Measurements from ENCODE around the gene BIRC3. TPM values are rescaled to one million over a fixed set of nuclear protein-coding genes. Genes with fewer than 3 reads are reported as not detected.

Gene BIRC3
- total RNA-seq, 1 donor, result 8.2 TPM

DNA sequence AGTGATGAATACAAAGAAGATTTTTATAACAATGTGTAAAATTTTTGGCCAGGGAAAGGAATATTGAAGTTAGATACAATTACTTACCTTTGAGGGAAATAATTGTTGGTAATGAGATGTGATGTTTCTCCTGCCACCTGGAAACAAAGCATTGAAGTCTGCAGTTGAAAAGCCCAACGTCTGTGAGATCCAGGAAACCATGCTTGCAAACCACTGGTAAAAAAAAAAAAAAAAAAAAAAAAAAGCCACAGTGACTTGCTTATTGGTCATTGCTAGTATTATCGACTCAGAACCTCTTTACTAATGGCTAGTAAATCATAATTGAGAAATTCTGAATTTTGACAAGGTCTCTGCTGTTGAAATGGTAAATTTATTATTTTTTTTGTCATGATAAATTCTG is 5.3 kb downstream of the BIRC3 start:
- no peak overlapping the region for H3K4me3 ChIP-seq (ENCODE audit: low read depth, low read length)
- DNase-seq (ENCODE audit: low read depth), result no peak
- TF ChIP-seq, protein P1, sequence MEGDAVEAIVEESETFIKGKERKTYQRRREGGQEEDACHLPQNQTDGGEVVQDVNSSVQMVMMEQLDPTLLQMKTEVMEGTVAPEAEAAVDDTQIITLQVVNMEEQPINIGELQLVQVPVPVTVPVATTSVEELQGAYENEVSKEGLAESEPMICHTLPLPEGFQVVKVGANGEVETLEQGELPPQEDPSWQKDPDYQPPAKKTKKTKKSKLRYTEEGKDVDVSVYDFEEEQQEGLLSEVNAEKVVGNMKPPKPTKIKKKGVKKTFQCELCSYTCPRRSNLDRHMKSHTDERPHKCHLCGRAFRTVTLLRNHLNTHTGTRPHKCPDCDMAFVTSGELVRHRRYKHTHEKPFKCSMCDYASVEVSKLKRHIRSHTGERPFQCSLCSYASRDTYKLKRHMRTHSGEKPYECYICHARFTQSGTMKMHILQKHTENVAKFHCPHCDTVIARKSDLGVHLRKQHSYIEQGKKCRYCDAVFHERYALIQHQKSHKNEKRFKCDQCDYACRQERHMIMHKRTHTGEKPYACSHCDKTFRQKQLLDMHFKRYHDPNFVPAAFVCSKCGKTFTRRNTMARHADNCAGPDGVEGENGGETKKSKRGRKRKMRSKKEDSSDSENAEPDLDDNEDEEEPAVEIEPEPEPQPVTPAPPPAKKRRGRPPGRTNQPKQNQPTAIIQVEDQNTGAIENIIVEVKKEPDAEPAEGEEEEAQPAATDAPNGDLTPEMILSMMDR (IDR thresholded peaks at IDR 0.05; ENCODE audit: insufficient read depth, low read depth, low read length), result no peak

DNA sequence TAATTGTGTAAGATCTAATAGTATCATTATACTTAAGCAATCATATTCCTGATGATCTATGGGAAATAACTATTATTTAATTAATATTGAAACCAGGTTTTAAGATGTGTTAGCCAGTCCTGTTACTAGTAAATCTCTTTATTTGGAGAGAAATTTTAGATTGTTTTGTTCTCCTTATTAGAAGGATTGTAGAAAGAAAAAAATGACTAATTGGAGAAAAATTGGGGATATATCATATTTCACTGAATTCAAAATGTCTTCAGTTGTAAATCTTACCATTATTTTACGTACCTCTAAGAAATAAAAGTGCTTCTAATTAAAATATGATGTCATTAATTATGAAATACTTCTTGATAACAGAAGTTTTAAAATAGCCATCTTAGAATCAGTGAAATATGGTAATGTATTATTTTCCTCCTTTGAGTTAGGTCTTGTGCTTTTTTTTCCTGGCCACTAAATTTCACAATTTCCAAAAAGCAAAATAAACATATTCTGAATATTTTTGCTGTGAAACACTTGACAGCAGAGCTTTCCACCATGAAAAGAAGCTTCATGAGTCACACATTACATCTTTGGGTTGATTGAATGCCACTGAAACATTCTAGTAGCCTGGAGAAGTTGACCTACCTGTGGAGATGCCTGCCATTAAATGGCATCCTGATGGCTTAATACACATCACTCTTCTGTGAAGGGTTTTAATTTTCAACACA is 6.4 kb downstream of the BIRC3 start:
- no peak overlapping the region for H3K4me3 ChIP-seq (ENCODE audit: low read depth, low read length)

DNA sequence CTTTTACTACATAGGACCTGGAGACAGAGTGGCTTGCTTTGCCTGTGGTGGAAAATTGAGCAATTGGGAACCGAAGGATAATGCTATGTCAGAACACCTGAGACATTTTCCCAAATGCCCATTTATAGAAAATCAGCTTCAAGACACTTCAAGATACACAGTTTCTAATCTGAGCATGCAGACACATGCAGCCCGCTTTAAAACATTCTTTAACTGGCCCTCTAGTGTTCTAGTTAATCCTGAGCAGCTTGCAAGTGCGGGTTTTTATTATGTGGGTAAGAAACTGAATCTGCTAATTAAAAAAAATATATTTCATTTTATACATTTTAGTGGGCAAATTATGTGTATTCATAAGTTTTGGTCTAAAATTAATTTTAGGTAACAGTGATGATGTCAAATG is 7.8 kb downstream of the BIRC3 start:
- TF ChIP-seq, protein P1 (IDR thresholded peaks at IDR 0.05; ENCODE audit: insufficient read depth, low read depth, low read length), result no peak
- H3K4me3 ChIP-seq (ENCODE audit: low read depth, low read length), result no peak overlapping the region
- no peak for DNase-seq (ENCODE audit: low read depth)

More for the DNA sequence above, 6.4 kb downstream of the BIRC3 start:
- DNase-seq (ENCODE audit: low read depth), result peak; percentile 62
- TF ChIP-seq, protein P1 (IDR thresholded peaks at IDR 0.05; ENCODE audit: insufficient read depth, low read depth, low read length), result no peak

DNA sequence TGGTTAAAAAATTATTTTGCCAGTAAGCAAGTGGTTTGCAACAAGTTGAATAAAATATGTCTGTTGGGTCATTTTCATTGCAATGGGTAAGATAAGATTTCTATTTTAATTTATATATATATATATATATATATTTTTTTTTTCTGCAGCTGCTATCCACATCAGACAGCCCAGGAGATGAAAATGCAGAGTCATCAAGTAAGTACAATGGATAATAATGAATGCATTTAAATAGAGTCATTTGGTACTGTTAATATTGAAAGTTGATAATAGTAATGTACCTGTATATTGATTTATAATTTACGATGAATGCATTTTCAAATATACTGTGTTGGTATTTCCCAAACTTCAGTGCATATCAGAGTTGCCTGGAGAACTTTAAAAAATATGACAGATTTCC is 11.5 kb downstream of the BIRC3 start:
- DNase-seq (ENCODE audit: low read depth), result no peak
- TF ChIP-seq, protein P1 (IDR thresholded peaks at IDR 0.05; ENCODE audit: insufficient read depth, low read depth, low read length), result no peak
- H3K4me3 ChIP-seq (ENCODE audit: low read depth, low read length), result no peak overlapping the region

DNA sequence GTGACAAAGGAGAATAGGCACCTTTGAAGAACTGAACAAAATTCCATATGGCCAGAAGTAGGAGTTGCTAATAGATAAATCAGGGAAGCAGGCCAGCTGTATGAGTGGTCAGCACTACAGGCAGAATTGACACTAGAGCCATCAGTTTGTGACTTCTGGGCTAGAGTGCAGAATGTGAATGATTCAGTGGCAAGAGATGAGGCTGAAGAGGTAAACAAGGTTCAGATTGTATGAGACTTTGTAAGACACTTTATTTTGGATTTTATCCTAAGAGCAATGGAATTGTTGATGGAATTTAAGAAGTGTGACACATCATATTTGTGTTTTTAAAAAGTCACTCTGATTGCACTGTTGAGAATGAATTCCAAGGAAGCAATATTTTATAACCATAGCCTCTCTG is 12.9 kb downstream of the BIRC3 start:
- DNase-seq (ENCODE audit: low read depth), result no peak
- H3K4me3 ChIP-seq (ENCODE audit: low read depth, low read length), result no peak overlapping the region
- TF ChIP-seq, protein P1 (IDR thresholded peaks at IDR 0.05; ENCODE audit: insufficient read depth, low read depth, low read length), result no peak

DNA sequence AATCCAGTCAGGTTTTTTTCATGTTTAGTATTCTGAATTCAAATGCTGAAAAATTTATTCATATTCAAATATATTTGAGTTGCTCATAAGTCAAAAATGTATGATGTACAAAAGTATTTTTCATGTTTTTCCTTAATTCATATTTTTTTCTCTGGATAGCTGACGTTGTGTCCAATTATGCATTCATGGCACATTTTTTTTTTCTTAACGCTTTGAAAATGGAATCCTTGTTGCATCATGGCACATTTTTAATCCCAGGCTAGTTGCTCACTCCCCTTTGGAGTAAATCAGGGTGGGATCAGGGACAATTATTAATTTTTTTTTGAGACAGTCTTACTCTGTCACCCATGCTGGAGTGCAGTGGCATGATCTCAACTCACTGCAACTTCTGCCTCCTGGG is 14.1 kb downstream of the BIRC3 start:
- TF ChIP-seq, protein P1 (IDR thresholded peaks at IDR 0.05; ENCODE audit: insufficient read depth, low read depth, low read length), result no peak
- DNase-seq (ENCODE audit: low read depth), result no peak
- H3K4me3 ChIP-seq (ENCODE audit: low read depth, low read length), result no peak overlapping the region

DNA sequence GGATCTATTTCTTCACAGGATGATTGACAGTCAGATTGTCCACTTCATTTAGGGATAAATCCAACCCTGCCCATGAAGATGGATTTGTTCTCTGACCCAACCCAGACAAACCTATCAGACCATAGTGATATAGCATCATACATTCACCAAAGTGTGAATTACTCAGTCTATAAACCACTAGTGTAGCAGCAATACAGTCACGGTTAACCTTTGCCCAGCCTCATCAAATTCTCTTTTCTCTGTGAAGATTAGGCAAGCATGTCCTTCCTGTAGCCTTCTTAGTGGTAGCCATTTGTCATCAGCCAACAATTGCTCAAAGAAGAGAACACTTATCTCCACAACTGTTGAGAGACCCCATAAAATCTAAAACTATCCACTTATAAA is 15.3 kb downstream of the BIRC3 start:
- H3K4me3 ChIP-seq (ENCODE audit: low read depth, low read length), result no peak overlapping the region
- TF ChIP-seq, protein P1 (IDR thresholded peaks at IDR 0.05; ENCODE audit: insufficient read depth, low read depth, low read length), result no peak
- DNase-seq (ENCODE audit: low read depth), result peak; percentile 34
